Activated CD8-positive, alpha-beta memory T cell treated with anti-CD3 and anti-CD28 coated beads, Interleukin-2, amount 50 U/mL, for 24 hours (primary cell): ENCODE measurements around the gene STMN1.

Experiments used
- DNase-seq: peaks from one replicate; pipeline ENCODE4 v3.0.0-alpha.2; 2020; ENCODE audit errors: extremely low read depth

Gene STMN1

DNA sequence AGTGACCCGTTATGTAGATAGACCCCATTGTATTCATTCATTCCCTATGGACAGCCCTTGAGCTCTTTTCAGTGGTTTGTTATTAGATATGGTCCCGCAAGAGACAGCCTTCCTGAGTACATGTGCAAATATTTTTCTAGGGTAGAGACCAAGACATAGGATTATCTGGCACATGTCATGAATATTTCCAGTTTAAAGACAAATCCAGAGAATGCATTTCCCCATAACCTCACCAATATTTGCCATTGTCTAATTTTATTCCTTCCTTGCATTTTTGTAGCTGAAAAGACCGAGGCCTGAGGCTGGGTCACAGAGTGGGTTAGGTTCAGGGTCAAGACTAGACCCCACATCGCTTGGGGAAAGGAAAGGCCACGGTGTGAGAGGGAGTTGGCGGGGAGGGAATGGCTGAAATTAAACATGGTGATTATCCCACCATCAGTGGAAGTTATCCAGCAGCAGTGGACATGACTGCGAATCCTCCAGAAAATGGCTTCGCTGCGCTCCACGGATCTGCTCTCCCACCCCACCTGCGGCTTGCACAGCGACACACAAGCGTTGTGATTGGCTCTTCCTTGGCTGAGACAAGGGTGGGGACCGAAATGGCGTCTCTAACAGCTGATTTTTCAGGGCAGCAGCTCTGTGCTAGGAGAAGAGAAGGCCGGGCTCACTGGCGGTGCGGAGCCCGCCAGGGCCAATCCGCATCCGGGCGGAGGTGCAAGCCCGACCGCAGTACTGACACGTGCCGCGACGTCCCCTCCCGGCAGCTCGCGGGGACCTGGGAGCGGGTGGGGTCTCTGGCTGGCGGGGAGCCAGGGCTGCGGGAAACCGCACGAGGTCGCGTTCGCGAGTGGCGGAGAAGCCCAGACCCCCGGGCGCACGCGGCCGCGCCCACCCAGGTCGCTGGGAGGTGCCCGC is 16.1 kb upstream of the STMN1 start:
- no peak for DNase-seq

DNA sequence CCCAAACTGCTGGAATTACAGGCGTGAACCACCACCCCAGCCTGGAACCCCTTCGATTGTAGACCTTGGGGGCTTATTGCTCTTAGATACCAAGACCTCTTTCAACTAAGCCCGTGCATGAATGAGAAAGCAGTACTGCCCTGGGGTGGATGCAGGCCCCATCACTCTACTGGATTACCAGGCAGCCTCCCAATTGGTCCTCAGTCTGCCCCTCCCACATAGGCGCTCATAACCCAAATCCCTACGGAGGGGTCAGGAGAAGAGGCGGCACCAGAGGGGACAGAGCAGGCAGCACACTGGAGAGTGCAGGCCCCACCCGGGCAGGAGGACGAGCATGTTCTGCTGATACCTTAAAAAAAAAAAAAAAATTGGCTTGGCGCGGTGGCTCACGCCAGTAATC is 12.4 kb upstream of the STMN1 start:
- no peak for DNase-seq

DNA sequence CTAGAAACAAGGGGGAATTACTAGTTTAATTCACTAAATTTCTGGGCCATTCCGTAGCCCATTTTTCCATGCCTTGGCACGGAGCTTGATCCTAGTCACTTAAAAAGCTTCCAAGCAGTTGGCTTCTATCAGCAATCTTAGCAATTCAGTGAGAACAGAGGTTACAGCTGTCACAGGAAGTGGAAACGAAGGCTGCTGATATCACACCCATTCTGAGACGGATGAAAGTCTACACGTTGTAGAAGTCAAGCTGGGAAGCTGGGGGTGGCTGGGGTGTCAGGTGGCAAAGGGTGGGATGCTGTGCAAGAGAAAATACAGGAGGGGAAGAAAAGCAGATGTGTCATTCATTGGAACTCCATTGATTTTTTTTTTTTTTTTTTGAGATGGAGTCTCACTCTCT is 11.8 kb upstream of the STMN1 start:
- no peak for DNase-seq

DNA sequence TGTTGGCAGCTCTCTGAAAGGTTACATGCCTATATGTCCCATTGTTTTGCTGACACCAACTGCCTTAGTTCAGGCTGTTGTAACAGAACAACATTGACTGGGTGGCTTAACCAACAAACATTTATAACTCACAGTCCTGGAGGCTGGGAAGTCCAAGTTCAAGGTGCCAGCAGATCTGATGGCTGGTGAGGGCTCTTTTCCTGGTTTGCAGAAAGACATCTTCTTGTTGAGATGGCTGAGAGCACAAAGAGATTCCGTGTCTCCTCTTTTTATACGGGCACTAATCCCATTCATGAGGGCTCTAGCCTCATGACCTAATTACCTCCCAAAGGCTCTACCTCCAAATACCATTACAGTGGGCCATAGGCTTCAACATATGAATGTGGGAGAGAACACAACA is 10.2 kb upstream of the STMN1 start:
- DNase-seq: no peak

DNA sequence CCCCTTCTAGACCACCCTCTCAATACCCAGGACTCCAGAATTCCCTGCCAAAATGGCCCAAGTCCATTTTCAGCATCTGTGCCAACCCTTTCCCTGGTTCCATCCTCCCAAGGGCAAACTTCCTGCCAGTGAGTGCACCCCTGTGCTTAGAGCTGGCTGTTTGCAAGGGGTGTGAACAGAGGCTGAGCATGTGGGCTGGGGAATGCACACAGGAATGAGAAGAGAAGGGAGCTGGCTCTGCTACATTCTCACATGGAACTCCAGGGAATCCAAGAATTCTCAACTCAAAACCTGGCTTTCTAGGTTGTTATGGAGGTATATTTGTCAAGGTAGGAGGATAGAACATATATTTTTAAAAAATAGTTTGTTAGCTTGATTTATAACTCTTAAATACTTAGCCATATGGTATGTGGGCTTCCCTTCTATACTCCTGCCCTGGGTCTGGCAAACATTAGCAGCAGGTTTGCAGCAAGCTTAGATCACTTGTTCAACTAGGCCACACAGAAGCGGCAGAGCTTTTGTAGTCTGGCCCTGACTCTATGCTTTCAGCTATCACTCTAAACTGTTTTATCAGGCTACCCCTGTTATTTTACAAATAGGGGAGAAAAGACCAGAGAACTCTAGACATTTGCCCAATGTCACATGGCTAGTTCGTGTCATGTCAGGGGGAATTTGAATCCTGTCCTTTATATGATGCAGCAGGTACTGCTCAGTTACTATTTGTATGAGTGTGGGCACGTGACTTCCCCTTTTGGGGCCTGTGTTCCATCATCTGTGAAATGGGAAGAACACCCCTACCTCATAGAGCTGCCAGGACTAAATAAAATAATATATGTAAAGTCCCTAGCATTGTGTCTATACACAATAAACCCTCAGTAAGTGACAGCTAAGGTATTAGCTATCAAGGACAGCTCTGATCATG is 8.1 kb upstream of the STMN1 start:
- no peak for DNase-seq

DNA sequence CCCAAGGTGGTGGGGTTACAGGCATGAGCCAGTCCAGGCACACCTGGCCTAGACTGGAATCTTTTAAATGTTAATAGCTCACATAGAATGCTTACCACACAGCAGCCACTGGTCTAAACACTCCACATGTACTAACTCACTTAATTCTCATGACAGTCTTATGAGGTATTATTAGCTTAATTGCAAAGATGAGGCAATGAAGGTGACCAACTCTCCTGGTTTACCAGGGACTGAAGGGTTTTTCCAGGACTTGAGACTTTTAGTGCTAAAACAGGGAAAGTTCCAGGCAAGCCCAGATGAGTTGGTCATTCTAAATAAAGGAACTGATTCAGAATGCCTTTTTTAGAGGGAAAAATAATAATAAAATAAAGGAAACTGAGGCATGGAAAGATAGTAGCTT is 7.0 kb upstream of the STMN1 start:
- DNase-seq: no peak

DNA sequence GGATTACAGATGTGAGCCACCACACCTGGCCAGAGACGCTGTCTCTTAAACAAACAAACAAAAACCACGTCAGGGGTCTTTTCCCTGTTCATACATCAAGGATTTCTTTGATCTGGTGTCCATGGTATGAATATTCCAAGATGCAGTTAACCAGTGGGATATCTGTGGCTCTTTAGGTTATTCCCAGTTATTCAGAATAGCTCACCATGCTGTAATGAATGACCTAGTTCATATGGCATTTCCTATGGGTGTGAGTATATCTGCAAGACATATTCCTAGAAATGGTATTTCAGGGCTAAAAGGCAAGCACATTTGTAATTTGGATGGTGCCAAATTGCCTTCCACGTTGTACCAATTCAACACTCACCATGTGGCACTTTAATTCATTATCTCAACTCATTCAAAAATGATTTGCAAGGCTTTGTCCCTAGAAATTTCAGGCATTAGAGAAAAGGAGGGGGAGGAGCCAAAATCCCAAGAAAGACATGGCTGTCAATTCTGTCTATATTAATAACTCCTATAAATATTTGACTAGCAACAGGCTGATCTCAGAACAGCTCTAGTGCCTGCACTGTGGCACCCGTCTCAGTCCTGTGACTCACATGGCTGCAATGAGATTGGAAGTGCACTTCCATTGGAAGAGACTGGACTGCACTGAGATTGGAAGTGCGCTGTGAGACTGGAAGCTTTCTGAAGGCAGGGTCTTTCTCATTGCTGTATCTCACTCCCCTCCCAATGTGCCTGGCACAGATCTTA is 6.0 kb upstream of the STMN1 start:
- no peak for DNase-seq

DNA sequence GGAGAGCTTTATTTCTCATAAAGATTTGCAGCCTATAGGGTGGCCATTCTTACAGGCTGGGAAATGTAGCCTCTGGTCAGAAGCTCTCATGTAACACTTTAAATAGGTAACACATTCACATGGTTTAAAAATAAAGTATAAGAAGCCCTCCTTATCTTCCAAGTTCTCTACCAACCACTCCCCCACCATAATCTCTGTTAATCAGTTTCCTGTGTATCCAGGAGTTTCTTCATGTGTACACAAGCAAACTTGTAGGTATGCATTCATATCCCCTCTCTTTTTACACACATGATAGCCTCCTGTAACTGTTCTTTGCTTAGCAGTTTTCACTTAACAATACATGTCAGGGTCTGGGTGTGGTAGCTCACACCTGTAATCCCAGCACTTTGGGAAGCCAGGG is 4.9 kb upstream of the STMN1 start:
- no peak for DNase-seq

DNA sequence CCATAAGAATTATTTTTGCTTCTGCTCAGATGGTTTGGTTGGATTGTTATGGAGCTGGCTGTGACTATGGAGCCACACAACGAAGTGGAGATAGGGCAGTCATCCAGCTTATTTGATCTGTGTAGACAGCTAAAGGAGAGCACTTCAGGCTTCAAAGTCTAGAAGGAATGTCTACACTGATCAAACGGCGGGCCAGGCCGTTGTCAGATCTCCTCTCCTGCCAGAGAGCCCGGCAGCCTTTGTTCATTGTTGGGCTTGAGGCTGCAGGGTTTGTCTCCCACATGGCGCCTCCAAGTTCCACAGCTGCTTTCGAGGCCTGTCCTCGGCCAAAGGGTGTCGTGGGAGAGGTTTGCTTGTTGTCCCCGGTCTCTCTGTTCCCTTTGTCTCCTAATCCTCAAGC is 2.8 kb upstream of the STMN1 start:
- DNase-seq: no peak

DNA sequence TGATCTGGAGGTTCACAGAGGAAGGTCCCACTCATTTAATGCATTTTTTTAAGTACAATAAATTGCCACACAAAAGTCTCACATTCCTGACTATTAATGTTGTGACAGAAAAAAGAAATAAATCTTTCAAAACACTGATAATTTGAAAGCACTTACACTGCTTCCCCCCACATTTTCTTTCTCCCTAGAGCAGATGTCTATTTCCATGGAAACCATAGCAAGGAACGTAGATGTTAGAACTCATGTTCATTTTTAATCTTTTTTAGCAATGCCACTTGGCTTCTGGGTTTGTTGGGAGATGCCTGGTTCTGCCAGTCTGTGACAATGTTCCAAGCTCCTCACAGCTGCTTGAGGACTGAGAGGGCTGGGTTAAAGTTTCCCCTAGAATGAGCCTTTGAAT is 1.9 kb upstream of the STMN1 start:
- no peak for DNase-seq

DNA sequence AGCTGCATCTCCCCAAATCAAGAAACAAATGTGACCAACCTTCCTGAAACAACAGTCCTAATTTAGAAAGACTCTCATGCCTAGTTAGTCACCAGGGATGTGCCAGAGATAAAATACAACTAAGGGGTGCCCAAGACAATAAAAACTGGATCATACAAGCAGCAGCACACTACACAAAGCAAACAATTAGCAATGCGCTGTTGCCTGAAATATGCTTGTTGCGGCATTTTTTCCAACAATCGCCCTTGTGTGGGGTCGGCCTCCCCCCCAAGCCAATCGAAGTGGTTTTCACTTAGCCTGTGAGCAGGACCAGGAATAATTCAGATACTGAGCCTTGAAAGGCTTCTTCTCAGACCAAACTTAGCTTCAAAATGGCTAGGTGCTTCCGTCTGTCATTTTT is 1.4 kb upstream of the STMN1 start:
- no peak for DNase-seq

DNA sequence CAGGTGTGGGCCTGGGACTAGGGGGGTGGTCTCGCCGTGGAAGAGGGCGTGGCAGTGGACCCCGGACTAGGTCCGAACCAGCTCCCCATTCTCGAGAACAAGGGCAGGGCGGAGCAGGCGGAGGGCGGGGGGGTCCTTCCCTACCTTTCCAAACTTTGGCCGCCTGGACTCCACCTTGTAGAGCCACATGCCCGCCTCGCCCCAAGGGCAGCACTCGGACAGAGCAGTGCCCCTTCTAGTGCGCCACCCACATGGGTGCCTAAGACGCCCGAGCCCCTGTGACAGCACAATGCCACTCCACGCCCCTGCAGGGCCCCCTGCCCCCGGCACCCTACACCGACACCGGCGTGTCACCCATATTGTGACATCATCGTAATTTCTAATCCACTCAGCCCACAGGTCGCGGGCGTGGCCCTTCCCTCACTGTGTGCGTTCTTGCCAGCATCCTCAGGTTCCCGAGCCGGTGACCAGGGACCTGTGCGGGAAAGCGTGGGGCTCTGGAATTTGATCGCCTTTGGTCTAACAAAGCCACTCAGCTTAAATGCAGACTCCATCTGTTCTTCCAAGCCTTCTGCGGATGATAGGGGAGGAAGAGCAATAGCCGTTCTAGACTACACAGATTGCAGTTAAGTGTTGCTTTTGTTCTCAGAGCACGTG is 553 bp upstream of the STMN1 start:
- DNase-seq: no peak

DNA sequence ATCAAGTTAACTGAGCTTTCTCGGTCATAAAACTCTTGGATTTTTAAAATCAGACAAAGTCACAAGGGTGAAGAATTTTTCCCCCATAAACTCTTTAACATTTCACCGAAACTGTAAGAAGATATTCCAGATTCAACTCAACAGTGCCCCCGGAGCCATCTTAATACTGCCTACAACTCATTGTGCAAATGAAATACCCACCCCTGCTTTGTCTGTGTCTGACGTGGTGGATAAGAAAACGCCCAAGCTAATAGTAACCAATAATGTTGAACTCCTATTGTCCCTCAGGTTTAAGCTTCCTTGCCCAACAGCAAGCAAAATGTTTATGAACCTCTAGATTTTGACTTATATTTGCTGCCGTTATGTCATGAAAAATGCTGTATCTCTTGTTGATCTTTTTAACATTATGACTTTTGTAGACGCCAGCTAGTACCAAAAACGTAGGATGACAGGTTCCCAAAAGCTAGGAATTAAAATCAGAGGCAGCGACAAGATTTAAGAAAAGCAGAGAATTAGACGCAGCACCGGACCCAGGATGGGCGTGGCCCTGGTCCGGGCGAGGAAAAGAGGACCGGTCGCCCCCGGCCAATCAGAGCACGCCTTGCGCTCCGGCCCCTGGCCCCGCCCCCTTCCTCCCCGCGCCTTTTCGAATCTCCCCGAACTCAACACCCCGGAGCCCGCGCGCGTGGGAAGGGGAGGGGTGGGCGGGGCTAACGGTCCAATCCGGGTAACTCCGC is 1.1 kb downstream of the STMN1 start:
- peak; percentile 87 for DNase-seq

DNA sequence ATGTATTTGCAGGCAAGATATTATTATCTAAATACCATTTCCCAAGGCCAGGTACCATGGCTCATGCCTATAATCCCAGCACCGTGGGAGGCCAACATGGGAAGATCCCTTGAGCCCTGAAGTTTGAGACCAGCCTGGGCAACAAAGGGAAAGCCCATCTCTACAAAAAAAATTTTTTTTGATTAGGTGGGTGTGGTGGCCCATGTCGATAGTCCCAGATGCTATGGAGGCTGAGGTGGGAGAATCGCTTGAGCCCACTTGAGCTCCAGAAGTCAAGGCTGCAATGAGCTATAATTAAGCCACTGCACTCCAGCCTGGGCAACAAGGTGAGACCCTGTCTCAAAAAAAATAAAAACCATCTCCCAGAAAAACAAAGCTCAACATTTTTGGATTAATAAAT is 2.2 kb downstream of the STMN1 start:
- DNase-seq: no peak

DNA sequence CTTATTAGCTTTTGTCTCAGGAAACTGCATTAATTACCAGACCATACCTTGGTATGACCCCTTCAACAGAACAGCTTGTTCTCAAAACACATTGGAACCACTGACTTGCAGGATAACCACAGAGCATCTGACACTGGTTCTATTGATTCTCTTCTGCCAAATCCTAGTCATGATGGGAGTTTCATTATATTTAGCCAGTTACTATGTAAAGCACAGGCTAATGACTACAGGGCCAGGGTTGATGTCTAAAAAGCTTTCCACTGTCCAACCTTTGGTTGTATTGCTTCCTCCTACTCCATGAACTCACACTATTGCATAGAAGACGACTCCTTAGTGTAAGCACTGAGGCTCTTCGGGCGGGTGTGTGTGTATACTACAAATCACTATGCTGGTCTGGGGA is 3.8 kb downstream of the STMN1 start:
- no peak for DNase-seq

DNA sequence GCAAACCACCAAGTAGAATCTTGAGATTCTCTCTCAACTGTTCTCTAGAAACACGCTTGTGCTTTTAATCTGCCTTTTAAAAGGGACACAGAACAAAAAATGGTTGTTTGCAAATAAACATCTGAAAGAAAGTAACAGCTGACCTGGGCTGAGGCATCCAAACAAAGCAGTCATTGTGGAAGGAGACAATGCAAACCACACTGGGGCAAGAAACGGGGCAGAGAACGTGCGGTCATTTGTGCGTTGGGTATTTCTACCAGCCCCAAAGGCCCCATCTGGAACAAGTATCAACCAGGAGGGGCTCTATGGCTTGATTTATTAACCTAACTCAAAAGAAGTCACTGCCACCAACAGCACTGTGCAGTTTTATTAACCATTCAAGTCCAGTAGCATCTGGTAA is 6.0 kb downstream of the STMN1 start:
- DNase-seq: no peak

DNA sequence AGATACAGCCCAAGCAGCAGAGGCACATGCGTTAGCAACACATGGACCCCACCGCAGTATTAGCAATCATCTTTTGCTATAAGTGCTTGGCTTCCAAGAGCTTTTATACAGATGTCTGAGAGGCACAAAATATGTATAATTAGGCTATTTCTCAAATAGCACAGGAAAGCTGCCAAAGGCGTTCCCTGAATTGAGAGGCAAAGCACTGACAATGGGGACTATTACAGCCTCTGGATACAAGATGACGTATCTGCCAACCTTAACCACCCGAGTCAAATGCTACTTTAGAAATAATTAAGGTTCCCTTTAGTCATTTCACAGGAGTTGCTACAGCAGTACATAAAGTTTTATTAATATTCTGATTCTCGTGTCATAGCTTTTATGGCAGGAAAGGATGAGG is 6.4 kb downstream of the STMN1 start:
- DNase-seq: no peak

DNA sequence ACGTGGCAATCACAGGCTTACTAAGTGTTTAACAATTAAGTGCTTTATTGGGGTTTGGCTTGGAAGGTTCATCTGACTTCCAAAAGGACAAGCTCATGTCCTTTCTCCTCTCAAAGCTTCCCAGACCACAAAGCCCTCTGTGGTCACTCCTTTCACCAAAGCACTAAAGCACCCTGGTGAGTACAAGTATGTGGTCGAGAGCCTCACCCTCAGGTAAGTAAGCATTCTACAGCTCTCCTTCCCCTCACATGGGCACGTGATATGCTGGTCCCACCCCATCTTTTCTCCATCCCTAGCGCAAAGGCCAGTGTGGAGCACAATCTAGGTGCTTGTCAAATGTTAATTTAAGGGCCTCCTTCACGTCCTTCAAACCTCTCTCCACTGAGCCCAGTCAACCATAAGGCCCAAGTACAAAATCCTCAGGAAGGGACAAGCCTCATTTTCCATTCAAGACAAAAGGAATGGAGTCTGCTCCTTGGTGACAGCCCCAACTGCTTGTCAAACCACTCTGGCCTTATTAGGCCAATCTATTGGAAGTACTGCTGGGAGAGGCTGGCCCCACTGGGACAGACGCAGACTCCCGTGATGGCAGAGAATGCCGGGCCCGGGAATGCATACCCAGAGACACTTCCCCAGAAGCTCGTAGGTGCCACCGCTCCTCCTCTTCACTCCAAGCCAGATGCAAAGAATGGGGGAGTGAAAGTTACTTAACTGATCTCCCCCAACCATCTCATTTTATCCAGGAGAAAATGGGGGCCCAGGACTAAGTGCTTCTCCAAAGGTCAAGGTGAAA is 7.8 kb downstream of the STMN1 start:
- DNase-seq: no peak

DNA sequence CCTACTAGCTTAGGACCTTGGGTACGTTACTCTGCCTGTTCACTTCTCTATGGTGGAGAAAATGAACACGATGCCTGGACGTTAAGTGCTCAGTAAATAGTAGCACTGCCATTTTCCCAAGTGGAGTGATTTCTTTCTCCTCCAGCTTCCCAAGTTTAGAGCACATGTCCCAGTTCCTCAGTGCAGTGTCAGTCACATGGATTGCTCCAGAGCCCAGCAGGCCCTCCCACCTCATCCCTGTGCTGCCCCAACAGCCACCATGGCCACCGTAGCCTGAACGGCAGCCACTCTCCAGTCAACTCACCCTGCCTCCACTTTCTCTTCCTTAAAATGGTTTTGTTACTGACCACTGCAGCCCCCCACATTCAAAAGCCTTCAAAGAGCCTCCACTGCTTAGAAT is 8.5 kb downstream of the STMN1 start:
- no peak for DNase-seq

DNA sequence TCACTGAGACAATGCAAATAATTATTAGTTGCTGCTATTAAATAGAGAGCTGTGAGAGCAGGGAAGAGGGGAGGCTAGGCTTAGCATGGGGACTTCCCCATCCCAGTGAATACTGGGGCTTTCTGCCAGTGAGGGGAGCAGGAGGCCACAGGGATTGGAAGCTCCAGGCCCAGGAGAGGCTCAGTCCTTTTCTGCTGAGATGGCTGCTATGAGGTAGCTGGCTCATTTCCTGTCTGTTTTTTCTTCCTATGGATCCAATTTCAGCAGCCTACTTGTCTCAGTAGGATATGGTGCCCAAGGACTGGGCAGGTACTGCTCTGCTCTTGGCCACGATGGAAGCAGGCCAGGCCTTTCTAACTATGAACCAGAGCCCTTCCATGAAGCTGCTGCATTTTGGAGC is 10.0 kb downstream of the STMN1 start:
- no peak for DNase-seq
